Keratinocyte (primary cell): Measurements from ENCODE around the gene SP6. TPM values are rescaled to one million over a fixed set of nuclear protein-coding genes. Genes with fewer than 3 reads are reported as not detected.

Experiments
- DNase-seq: peaks from one replicate; pipeline ENCODE4 v3.0.0-alpha.2; 2011; ENCODE audit warnings: low read depth, missing footprints, low spot score
- FAIRE-seq: peaks from 2 replicates; lab custom pipeline; 2011; peaks lifted over from hg19 to GRCh38; lab: Jason Lieb, UNC
- H2AFZ ChIP-seq: 2 replicates; pipeline ENCODE4 v1.6.0; 2012; ENCODE audit warnings: low read length, control low read depth, inconsistent platforms; ENCODE audit not compliant: control insufficient read depth
- H3K27ac ChIP-seq: 2 replicates; pipeline ENCODE4 v1.5.1; 2011; ENCODE audit warnings: low read length; ENCODE audit not compliant: control insufficient read depth, insufficient read depth
- H3K27me3 ChIP-seq: 3 replicates; pipeline ENCODE4 v1.6.0; 2011; ENCODE audit warnings: low read length; ENCODE audit not compliant: control insufficient read depth, insufficient read depth; ENCODE audit errors: extremely low read depth
- H3K36me3 ChIP-seq, 2 experiments: 2 replicates in 1 of 2; 3 replicates in 1 of 2; pipeline ENCODE4 v1.5.1; 2011; ENCODE audit warnings: low read length in 2 of 2, mild to moderate bottlenecking in 1 of 2; ENCODE audit not compliant: control insufficient read depth in 2 of 2, insufficient read depth in 2 of 2; ENCODE audit errors: extremely low read depth in 1 of 2
- H3K4me1 ChIP-seq: 3 replicates; pipeline ENCODE4 v1.5.1; 2011; ENCODE audit warnings: low read length; ENCODE audit not compliant: control insufficient read depth, insufficient read depth; ENCODE audit errors: extremely low read depth
- H3K4me2 ChIP-seq: 3 replicates; pipeline ENCODE4 v1.6.0; 2011; ENCODE audit warnings: low read depth, low read length; ENCODE audit not compliant: control insufficient read depth, insufficient read depth; ENCODE audit errors: extremely low read depth
- H3K4me3 ChIP-seq, 3 experiments: fragments of 200-600 bp in 1 of 3; sonication (generic) in 1 of 3; 2 replicates in 2 of 3; 3 replicates in 1 of 3; pipeline ENCODE4 v1.5.1; 2011 to 2016; ENCODE audit warnings: low read length in 3 of 3, mild to moderate bottlenecking in 3 of 3, control low read depth in 2 of 3, inconsistent platforms in 1 of 3, low read depth in 1 of 3, mixed read lengths in 1 of 3, mixed run types in 1 of 3, moderate library complexity in 1 of 3; ENCODE audit not compliant: control insufficient read depth in 2 of 3, insufficient read depth in 2 of 3; ENCODE audit errors: extremely low read depth in 1 of 3
- H3K79me2 ChIP-seq: 2 replicates; pipeline ENCODE4 v1.6.0; 2012; ENCODE audit warnings: low read length; ENCODE audit not compliant: control insufficient read depth, insufficient read depth
- H3K9ac ChIP-seq: 3 replicates; pipeline ENCODE4 v1.6.0; 2011; ENCODE audit warnings: low read length; ENCODE audit not compliant: control insufficient read depth, insufficient read depth; ENCODE audit errors: extremely low read depth
- H3K9me1 ChIP-seq: 3 replicates; pipeline ENCODE4 v1.6.0; 2011; ENCODE audit warnings: low read length; ENCODE audit not compliant: control insufficient read depth, insufficient read depth; ENCODE audit errors: extremely low read depth
- H3K9me3 ChIP-seq: 2 replicates; pipeline ENCODE4 v1.5.1; 2012; ENCODE audit warnings: low read depth, low read length; ENCODE audit not compliant: control insufficient read depth
- H4K20me1 ChIP-seq: 3 replicates; pipeline ENCODE4 v1.6.0; 2011; ENCODE audit warnings: low read length; ENCODE audit not compliant: control insufficient read depth, insufficient read depth; ENCODE audit errors: extremely low read depth
- EZH2 ChIP-seq: IDR thresholded peaks from one replicate; pipeline ENCODE4 v1.6.1; 2012; ENCODE audit warnings: inconsistent platforms, mild to moderate bottlenecking, low read length, moderate library complexity
- dilution Hi-C: fragments of 300-500 bp; cut with MboI; formaldehyde crosslinking; loops from one replicate; pipeline ENCODE4 v1.7.0; 2020; ENCODE audit warnings: low sequenced_read_pairs; ENCODE audit not compliant: extremely low pct_ligation_motif_present
- polyA plus RNA-seq, 5 experiments: library from polyadenylated mRNA; depleted of rRNA in 3 of 5; stranded (reverse) in 3 of 5; stranded (forward) in 1 of 5; unstranded in 1 of 5; fragments of >200 nt; gene quantifications; 1 replicate in 1 of 5; 2 replicates in 3 of 5; 3 replicates in 1 of 5; pipeline versions ENCODE4 v1.2.1 to v1.2.3, GENCODE V29; 2011 to 2012; ENCODE audit warnings: missing spikeins in 2 of 5, low read depth in 1 of 5, low replicate concordance in 1 of 5
- TF ChIP-seq, protein P1 (sequence below), 3 experiments: IDR thresholded peaks in 1 of 3; conservative IDR thresholded peaks in 1 of 3; optimal IDR thresholded peaks in 1 of 3; 2 replicates in 2 of 3; 3 replicates in 1 of 3; pipeline versions ENCODE3 to v1.5.1; 2011; ENCODE audit warnings: low read length in 3 of 3, mild to moderate bottlenecking in 3 of 3, moderate library complexity in 2 of 3, control low read depth in 1 of 3, inconsistent platforms in 1 of 3; ENCODE audit not compliant: insufficient read depth in 2 of 3; ENCODE audit errors: extremely low read depth in 1 of 3

SP6 gene
- polyA plus RNA-seq, 1 donor (not counting 4 experiments of a cell fraction or from before 2014, with no cell fraction given): 2.0 TPM

GRCh38 chr17:47803751-47804150 is 47.2 kb downstream of the SP6 start:
- no peak for DNase-seq
- Histone ChIP-seq H3K4me3 (no peak overlapping the region), H3K9me3 (no peaks in the 10 kb centered on the region), H3K9me1 (no peaks in the 10 kb centered on the region), H3K36me3 (peaks cover 0 to 4% of the 10 kb centered on the region in 2 experiments), H2AFZ (no peak overlapping the region), H3K27me3 (no peaks in the 10 kb centered on the region), H3K79me2 (no peaks in the 10 kb centered on the region), H3K4me2 (no peak overlapping the region), H3K9ac (no peak overlapping the region), H3K4me1 (no peaks in the 10 kb centered on the region), H3K27ac (no peak overlapping the region), H4K20me1 (no peaks in the 10 kb centered on the region)
- TF ChIP-seq EZH2: no peak
- TF ChIP-seq, protein P1, sequence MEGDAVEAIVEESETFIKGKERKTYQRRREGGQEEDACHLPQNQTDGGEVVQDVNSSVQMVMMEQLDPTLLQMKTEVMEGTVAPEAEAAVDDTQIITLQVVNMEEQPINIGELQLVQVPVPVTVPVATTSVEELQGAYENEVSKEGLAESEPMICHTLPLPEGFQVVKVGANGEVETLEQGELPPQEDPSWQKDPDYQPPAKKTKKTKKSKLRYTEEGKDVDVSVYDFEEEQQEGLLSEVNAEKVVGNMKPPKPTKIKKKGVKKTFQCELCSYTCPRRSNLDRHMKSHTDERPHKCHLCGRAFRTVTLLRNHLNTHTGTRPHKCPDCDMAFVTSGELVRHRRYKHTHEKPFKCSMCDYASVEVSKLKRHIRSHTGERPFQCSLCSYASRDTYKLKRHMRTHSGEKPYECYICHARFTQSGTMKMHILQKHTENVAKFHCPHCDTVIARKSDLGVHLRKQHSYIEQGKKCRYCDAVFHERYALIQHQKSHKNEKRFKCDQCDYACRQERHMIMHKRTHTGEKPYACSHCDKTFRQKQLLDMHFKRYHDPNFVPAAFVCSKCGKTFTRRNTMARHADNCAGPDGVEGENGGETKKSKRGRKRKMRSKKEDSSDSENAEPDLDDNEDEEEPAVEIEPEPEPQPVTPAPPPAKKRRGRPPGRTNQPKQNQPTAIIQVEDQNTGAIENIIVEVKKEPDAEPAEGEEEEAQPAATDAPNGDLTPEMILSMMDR (optimal IDR thresholded peaks at IDR 0.05 in 1 of 3, IDR thresholded peaks at IDR 0.05 in 1 of 3, conservative IDR thresholded peaks at IDR 0.05 in 1 of 3; ENCODE audit: extremely low read depth in 1 of 3, insufficient read depth in 2 of 3, low read length in 3 of 3): no peak
- dilution Hi-C loops: no loop called here
- FAIRE-seq: no peak

- Histone ChIP-seq H2AFZ (no peak overlapping the region), H3K36me3 (peaks cover 0 to 4% of the 10 kb centered on the region in 2 experiments), H3K4me2 (no peak overlapping the region), H3K9ac (no peak overlapping the region), H4K20me1 (no peaks in the 10 kb centered on the region), H3K4me3 (no peak overlapping the region), H3K4me1 (no peaks in the 10 kb centered on the region), H3K9me3 (no peaks in the 10 kb centered on the region), H3K9me1 (no peaks in the 10 kb centered on the region), H3K27me3 (no peaks in the 10 kb centered on the region), H3K27ac (no peak overlapping the region), H3K79me2 (no peaks in the 10 kb centered on the region)
- dilution Hi-C loops: no loop called here
- no peak for FAIRE-seq
- DNase-seq: no peak
- TF ChIP-seq, protein P1 (optimal IDR thresholded peaks at IDR 0.05 in 1 of 3, IDR thresholded peaks at IDR 0.05 in 1 of 3, conservative IDR thresholded peaks at IDR 0.05 in 1 of 3; ENCODE audit: extremely low read depth in 1 of 3, insufficient read depth in 2 of 3, low read length in 3 of 3): no peak
- no peak for TF ChIP-seq EZH2
These were observed 47.8 kb downstream of the SP6 start for GRCh38 chr17:47803201-47803600.
